Activated CD8-positive, alpha-beta memory T cell treated with anti-CD3 and anti-CD28 coated beads for 1 hour (primary cell): ENCODE results near the gene MUCL3.
"Not testable (repeated sequence)": the region's sequence is repeated elsewhere in the genome, so short reads cannot be mapped to it uniquely, and the experiment has no call there.

Experiments
- DNase-seq, 2 donors: peaks; one replicate each; pipeline ENCODE4 v3.0.0-alpha.2; 2020; ENCODE audit warnings: low read depth in 1 of 2; ENCODE audit errors: extremely low read depth in 1 of 2

The MUCL3 gene

GRCh38 chr6:30974490-30975252 is 33.9 kb downstream of the MUCL3 start:
- DNase-seq = no peak

- DNase-seq = no peak
Observed at GRCh38 chr6:30979141-30979540, 38.4 kb downstream of the MUCL3 start.

- DNase-seq = no peak
Observed at GRCh38 chr6:30979690-30980089, 38.9 kb downstream of the MUCL3 start.

DNA sequence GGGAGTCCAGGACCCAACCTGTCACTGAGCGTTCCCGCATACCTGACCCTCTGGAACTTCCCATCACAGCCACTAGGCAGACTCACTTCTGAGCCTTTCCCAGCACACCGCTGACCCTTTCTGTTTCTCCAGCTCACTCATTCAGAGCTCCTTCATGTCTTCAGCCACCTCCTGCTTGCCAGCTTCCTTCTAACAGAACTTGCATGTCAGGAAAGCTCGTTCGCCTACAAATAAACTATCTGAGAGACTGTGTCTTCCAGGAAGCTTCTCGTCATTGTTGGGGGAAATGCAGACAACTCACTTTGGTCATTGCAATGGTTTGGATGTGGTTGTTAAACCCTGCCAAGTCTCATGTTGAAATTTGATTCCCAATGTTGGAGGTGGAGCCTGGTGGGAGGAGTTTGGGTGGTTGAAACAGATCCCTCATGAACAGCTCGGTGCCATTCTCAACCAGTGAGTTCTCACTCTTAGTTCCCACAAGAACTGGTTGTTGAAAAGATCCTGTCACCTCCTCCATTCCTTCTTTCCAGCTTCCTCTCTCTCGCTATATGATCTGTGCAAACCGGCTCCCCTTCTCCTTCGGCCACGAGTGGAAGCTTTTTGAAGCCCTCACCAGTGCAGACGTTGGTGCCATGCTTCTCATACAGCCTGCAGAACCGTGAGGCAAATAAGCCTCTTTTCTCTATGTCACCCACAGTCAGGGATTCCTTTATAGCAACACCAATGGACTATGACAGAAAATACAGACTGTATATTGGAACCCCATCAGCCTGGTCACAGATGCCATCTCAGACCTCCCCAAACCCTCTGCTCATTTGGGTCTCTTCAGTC is 41.4 kb downstream of the MUCL3 start:
- no peak for DNase-seq

GRCh38 chr6:30983439-30983838 is 42.7 kb downstream of the MUCL3 start, which contains the start of gene MUC21:
TSS of gene MUC21 (plus strand) at chr6:30983718. CDS start at chr6:30983959, 241 bp downstream.
- DNase-seq = no peak

- DNase-seq = no peak
Observed at GRCh38 chr6:30985490-30985889, 44.7 kb downstream of the MUCL3 start.

DNA sequence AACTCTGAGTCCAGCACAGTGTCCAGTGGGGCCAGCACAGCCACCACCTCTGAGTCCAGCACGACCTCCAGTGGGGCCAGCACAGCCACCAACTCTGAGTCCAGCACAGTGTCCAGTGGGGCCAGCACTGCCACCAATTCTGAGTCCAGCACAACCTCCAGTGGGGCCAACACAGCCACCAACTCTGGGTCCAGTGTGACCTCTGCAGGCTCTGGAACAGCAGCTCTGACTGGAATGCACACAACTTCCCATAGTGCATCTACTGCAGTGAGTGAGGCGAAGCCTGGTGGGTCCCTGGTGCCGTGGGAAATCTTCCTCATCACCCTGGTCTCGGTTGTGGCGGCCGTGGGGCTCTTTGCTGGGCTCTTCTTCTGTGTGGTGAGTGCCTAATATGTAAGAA is 46.5 kb downstream of the MUCL3 start:
- DNase-seq = no peak

DNA sequence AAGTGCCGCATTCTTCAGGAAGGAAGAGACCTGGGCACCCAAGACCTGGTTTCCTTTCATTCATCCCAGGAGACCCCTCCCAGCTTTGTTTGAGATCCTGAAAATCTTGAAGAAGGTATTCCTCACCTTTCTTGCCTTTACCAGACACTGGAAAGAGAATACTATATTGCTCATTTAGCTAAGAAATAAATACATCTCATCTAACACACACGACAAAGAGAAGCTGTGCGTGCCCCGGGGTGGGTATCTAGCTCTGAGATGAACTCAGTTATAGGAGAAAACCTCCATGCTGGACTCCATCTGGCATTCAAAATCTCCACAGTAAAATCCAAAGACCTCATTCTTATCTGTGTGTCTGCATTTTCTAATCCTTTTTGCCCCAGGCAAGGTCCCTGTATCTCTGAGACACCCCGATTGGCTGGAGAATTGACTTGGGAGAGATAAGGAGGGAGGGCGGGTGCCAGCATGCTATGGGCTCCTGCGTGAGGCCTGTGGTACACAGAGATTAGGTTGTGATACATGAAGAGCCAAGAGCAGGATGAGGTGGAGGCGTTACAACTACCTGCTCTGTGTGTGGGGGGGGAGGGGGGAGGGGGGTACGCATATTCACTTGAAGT is 47.5 kb downstream of the MUCL3 start:
- no peak for DNase-seq

- DNase-seq = no peak
Observed at GRCh38 chr6:30990422-30991086, 49.8 kb downstream of the MUCL3 start.

GRCh38 chr6:30991891-30992290 is 51.1 kb downstream of the MUCL3 start:
- DNase-seq = no peak

DNA sequence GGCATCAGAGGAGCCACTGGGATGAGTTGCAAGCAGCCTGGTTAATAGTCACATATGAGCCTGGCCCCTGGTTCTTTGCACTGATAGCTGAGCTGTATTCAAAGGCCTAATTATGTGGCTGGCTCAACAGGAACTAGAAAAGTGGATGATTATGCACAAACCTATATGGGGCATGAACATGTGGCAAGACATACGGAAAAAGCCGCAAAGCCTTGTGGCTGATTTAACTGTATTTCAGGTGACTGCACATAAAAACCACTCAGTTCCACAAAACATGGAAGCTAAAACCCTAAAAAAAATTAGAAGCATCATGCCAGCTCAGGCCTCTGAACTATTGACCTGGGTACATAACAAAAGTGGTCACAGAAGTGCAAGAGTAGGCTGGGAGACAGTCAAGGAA is 56.5 kb downstream of the MUCL3 start:
- DNase-seq = no peak

- no peak for DNase-seq
Observed at GRCh38 chr6:30998785-30999184, 58.0 kb downstream of the MUCL3 start.

DNA sequence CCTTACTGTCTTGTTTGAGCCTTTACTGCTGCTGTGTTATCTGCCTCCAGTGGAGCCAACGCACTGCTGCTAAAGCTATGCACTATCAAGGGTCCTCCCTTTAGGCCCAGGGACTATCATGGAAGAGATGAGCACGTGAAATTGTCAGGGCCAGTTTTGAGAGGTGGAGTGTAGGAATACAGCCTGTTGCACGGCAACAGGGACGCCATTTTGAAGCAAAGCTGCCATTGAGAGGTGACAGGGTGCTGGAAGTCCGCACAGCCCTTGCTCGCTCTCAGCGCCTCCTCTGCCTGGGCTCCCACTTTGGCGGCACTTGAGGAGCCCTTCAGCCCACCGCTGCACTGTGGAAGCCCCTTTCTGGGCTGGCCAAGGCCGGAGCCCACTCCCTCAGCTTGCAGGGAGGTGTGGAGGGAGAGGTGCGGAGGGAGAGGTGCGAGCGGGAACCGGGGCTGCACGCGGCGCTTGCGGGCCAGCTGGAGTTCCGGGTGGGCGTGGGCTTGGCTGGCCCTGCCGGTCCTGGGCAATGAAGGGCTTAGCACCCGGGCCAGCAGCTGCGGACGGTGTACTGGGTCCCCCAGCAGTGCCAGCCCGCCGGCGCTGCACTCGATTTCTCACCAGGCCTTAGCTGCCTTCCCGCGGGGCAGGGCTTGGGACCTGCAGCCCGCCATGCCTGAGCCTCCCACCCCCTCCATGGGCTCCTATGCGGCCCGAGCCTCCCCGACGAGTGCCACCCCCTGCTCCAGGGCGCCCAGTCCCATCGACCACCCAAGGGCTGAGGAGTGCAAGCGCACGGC is 59.5 kb downstream of the MUCL3 start:
- not testable (repeated sequence) for DNase-seq

DNA sequence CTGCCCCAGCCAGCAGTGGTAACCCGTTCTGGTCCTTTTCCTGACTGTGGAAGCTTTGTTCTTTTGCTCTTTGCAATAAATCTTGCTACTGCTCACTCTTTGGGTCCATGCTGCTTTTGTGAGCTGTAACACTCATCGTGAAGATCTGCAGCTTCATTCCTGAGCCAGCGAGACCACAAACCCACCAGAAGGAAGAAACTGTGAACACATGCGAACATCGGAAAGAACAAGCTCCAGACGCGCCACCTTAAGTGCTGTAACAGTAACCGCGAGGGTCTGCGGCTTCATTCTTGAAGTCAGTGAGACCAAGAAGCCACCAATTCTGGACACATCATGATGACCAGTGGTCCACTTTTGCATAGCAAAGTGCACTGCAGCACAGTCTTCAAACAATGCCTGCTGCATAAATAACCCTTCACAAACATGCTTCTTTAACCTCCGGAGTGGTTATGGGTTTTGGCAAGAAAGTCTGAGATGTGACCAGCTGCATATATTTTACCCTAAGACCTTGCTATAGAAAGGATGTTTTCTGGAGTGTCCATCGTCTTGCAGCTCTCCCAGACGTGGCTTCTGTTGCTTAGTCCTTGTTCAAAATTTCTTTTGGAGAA is 60.6 kb downstream of the MUCL3 start:
- no peak for DNase-seq

- DNase-seq = no peak
Observed at GRCh38 chr6:31002471-31002870, 61.7 kb downstream of the MUCL3 start.
